Endothelial cell of umbilical vein (primary cell): ENCODE measurements around the gene MDP1. TPM values are rescaled to one million over a fixed set of nuclear protein-coding genes. Genes with fewer than 3 reads are reported as not detected.

Experiments used
- BruUV-seq: library from RNA; stranded (reverse); fragments of 400-500 nt; replicated peaks from 2 replicates; lab custom pipeline; 2021; lab: Mats Ljungman, UMichigan
- CTCF ChIA-PET: fragments of 300-600, 350-600 bp; sonication (Branson Sonifier 250); formaldehyde crosslinking; loops from one replicate; lab custom pipeline; 2021; ENCODE audit warnings: antibody characterized with exemption, inconsistent platforms; lab: Charles Lee
- POLR2A ChIA-PET: fragments of 300-600, 350-600 bp; sonication (Branson Sonifier 250); formaldehyde crosslinking; loops from one replicate; lab custom pipeline; 2021; ENCODE audit warnings: antibody characterized with exemption, inconsistent platforms; lab: Charles Lee
- DNase-seq: peaks from one replicate; pipeline ENCODE4 v3.0.0-alpha.2; 2011; ENCODE audit warnings: low read depth, low spot score
- FAIRE-seq: peaks from 2 replicates; lab custom pipeline; 2011; peaks lifted over from hg19 to GRCh38; lab: Jason Lieb, UNC
- H2AFZ ChIP-seq: 2 replicates; pipeline ENCODE4 v1.6.0; 2012; ENCODE audit warnings: low read depth, low read length, control low read depth, inconsistent platforms
- H3K27ac ChIP-seq: 2 replicates; pipeline ENCODE4 v1.5.1; 2011; ENCODE audit warnings: low read depth, mild to moderate bottlenecking, control low read depth, low read length, moderate library complexity; ENCODE audit not compliant: insufficient read depth
- H3K27me3 ChIP-seq, 2 experiments: 2 replicates each; pipeline versions ENCODE4 v1.6.0 to v1.6.1; 2011; ENCODE audit warnings: low read length in 2 of 2, mixed read lengths in 1 of 2; ENCODE audit not compliant: control insufficient read depth in 2 of 2, insufficient read depth in 2 of 2
- H3K36me3 ChIP-seq, 2 experiments: 2 replicates in 1 of 2; 3 replicates in 1 of 2; pipeline ENCODE4 v1.5.1; 2011; ENCODE audit warnings: low read length in 2 of 2, mild to moderate bottlenecking in 1 of 2, moderate library complexity in 1 of 2; ENCODE audit not compliant: control insufficient read depth in 2 of 2, insufficient read depth in 2 of 2; ENCODE audit errors: extremely low read depth in 1 of 2
- H3K4me1 ChIP-seq: 3 replicates; pipeline ENCODE4 v1.5.1; 2011; ENCODE audit warnings: mild to moderate bottlenecking, low read length; ENCODE audit not compliant: control insufficient read depth, insufficient read depth; ENCODE audit errors: extremely low read depth
- H3K4me2 ChIP-seq: 2 replicates; pipeline ENCODE4 v1.6.1; 2011; ENCODE audit warnings: low read length, control low read depth, mixed read lengths; ENCODE audit not compliant: insufficient read depth
- H3K4me3 ChIP-seq, 3 experiments: fragments of 200-600 bp in 1 of 3; sonication (generic), shearing (Covaris generic) in 1 of 3; replicated peaks in 1 of 3; 2 replicates each; pipeline ENCODE4 v1.5.1; 2011 to 2016; ENCODE audit warnings: control low read depth in 3 of 3, low read length in 3 of 3, mild to moderate bottlenecking in 2 of 3, inconsistent platforms in 1 of 3, low read depth in 1 of 3, moderate library complexity in 1 of 3; ENCODE audit not compliant: insufficient read depth in 1 of 3
- H3K79me2 ChIP-seq: 2 replicates; pipeline ENCODE4 v1.6.0; 2012; ENCODE audit warnings: low read length, inconsistent platforms; ENCODE audit not compliant: control insufficient read depth, insufficient read depth
- H3K9ac ChIP-seq: replicated peaks from 2 replicates; pipeline ENCODE3; 2011; ENCODE audit warnings: low read length, control low read depth; ENCODE audit not compliant: insufficient read depth; ENCODE audit errors: extremely low read depth
- H3K9me1 ChIP-seq: replicated peaks from 3 replicates; pipeline ENCODE4 v1.6.0; 2011; ENCODE audit warnings: mild to moderate bottlenecking, low read length; ENCODE audit not compliant: control insufficient read depth, insufficient read depth; ENCODE audit errors: extremely low read depth
- H3K9me3 ChIP-seq: replicated peaks from 2 replicates; pipeline ENCODE4 v1.5.1; 2012; ENCODE audit warnings: low read length, inconsistent platforms; ENCODE audit not compliant: control insufficient read depth, insufficient read depth
- H4K20me1 ChIP-seq: replicated peaks from 2 replicates; pipeline ENCODE3; 2011; ENCODE audit warnings: mild to moderate bottlenecking, low read length; ENCODE audit not compliant: control insufficient read depth, insufficient read depth; ENCODE audit errors: extremely low read depth
- CTCF ChIP-seq, 2 donors: IDR thresholded peaks; 1 replicate in 1 of 2; 2 replicates in 1 of 2; pipeline ENCODE4 v1.5.1; 2011; ENCODE audit warnings: low read length in 2 of 2, mild to moderate bottlenecking in 2 of 2, moderate library complexity in 2 of 2, control low read depth in 1 of 2, inconsistent platforms in 1 of 2, low read depth in 1 of 2; ENCODE audit not compliant: insufficient read depth in 1 of 2; ENCODE audit errors: extremely low read depth in 1 of 2
- EZH2 ChIP-seq: IDR thresholded peaks from 2 replicates; pipeline ENCODE4 v1.6.1; 2012; ENCODE audit warnings: borderline replicate concordance, low read depth, mild to moderate bottlenecking, moderate library complexity, low read length, inconsistent platforms; ENCODE audit not compliant: severe bottlenecking
- FOS ChIP-seq: IDR thresholded peaks from 2 replicates; pipeline ENCODE4 v1.6.1; 2011; ENCODE audit warnings: mild to moderate bottlenecking, low read length, moderate library complexity, borderline replicate concordance; ENCODE audit not compliant: insufficient read depth
- GATA2 ChIP-seq: IDR thresholded peaks from 2 replicates; pipeline ENCODE4 v1.7.0; 2011; ENCODE audit warnings: low read depth, mild to moderate bottlenecking, moderate library complexity, mixed read lengths, low read length; ENCODE audit not compliant: insufficient read length, insufficient read depth
- JUN ChIP-seq: IDR thresholded peaks from 2 replicates; pipeline ENCODE4 v1.6.1; 2011; ENCODE audit warnings: borderline replicate concordance, low read depth; ENCODE audit not compliant: insufficient read length, insufficient read depth
- MAX ChIP-seq: IDR thresholded peaks from 2 replicates; pipeline ENCODE4 v1.6.1; 2011; ENCODE audit not compliant: insufficient read depth, insufficient read length
- MYC ChIP-seq: IDR thresholded peaks from one replicate; pipeline ENCODE4 v1.6.1; 2011; ENCODE audit warnings: mild to moderate bottlenecking, low read depth, low read length
- POLR2A ChIP-seq: IDR thresholded peaks from 2 replicates; pipeline ENCODE4 v1.6.1; 2012; ENCODE audit warnings: low read depth, mild to moderate bottlenecking, control low read depth, low read length
- POLR2AphosphoS5 ChIP-seq: IDR thresholded peaks from 2 replicates; pipeline ENCODE4 v1.6.1; 2012; ENCODE audit warnings: low read depth, mild to moderate bottlenecking, control low read depth, low read length, moderate library complexity; ENCODE audit not compliant: insufficient read depth
- dilution Hi-C: fragments of 300-500 bp; cut with MboI; formaldehyde crosslinking; loops from one replicate; pipeline ENCODE4 v1.15.0; 2019; ENCODE audit warnings: low sequenced_read_pairs; ENCODE audit not compliant: extremely low pct_ligation_motif_present
- intact Hi-C: fragments of 100-400 bp; cut with micrococcal nuclease; formaldehyde crosslinking; loops from one replicate; pipeline ENCODE4 v1.10.0; 2022
- polyA plus RNA-seq, 4 experiments: library from polyadenylated mRNA; depleted of rRNA in 3 of 4; stranded (reverse) in 3 of 4; unstranded in 1 of 4; fragments of >200 nt; gene quantifications; 2 replicates each; pipeline versions ENCODE4 v1.2.1 to v1.2.3, GENCODE V29; 2011 to 2012; ENCODE audit warnings: missing spikeins in 1 of 4
- total RNA-seq: library from RNA; stranded (reverse); gene quantifications from 2 replicates; pipeline ENCODE4 v1.2.3, GENCODE V29; 2021

The MDP1 gene
- total and polyA plus RNA-seq, 2 donors (not counting 3 experiments of a cell fraction or from before 2014, with no cell fraction given) = 8.1 to 22.7 TPM

DNA sequence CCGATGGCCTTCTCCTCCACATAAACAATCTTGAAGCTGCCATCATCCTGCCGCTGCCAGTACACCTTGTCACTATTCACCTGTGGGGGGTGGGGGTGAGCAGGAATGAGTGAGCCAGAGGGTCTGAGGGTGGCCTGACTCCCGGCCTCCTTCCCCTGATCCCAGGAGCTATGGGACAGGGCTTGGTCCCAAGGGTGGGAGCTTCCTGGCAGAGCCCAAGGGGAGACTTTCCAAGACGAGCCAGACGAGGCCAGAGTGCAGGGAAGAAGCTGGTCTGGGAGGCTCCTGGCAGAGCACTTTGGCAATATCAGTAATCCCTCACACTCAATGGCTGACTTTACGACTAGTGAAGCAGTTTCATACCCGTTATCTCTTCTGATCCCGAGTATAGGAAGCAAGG lies 39.6 kb upstream of the MDP1 start:
- Histone ChIP-seq H3K4me1 (no peaks in the 10 kb centered on the region), H4K20me1 (no peaks in the 10 kb centered on the region), H3K9me1 (no peaks in the 10 kb centered on the region), H3K9ac (no peak overlapping the region), H3K9me3 (no peaks in the 10 kb centered on the region), H3K27ac (no peak overlapping the region), H3K36me3 (peaks cover 0 to 3% of the 10 kb centered on the region in 2 experiments), H3K4me3 (no peak overlapping the region), H3K79me2 (no peaks in the 10 kb centered on the region), H2AFZ (no peak overlapping the region), H3K4me2 (no peak overlapping the region), H3K27me3 (no peaks in the 10 kb centered on the region)
- intact Hi-C loops = no loop called here
- ChIA-PET CTCF (interaction anchor here (1.0 kb wide), 1 partner anchor 41 kb away, joined by 4 read pairs; no protein-coding TSS in a partner anchor), POLR2A (no interaction called here)
- dilution Hi-C loops = no loop called here
- BruUV-seq = no TSS peak
- DNase-seq = no peak
- no peak for FAIRE-seq
- TF ChIP-seq POLR2AphosphoS5 (no peak), POLR2A (no peak), FOS (no peak), GATA2 (no peak), JUN (no peak), EZH2 (no peak), CTCF (IDR thresholded peaks at IDR 0.05; ENCODE audit: extremely low read depth in 1 of 2, insufficient read depth in 1 of 2, low read depth in 1 of 2, low read length in 2 of 2) (no peak), MYC (no peak), MAX (no peak)
